ENCODE results near the gene ITSN1.
"Not testable (repeated sequence)": the region's sequence is repeated elsewhere in the genome, so short reads cannot be mapped to it uniquely, and the experiment has no call there.

The ITSN1 gene

GRCh38 chr21:33899199-33899598 is 256.9 kb downstream of the ITSN1 start:
- DNase-seq: no peak

GRCh38 chr21:33901412-33902288 is 259.3 kb downstream of the ITSN1 start:
- peak; percentile 91 for DNase-seq

GRCh38 chr21:33902349-33902748 is 260.0 kb downstream of the ITSN1 start:
- no peak for DNase-seq

GRCh38 chr21:33904041-33904440 is 261.7 kb downstream of the ITSN1 start:
- DNase-seq: no peak

GRCh38 chr21:33908760-33909159 is 266.5 kb downstream of the ITSN1 start:
- no peak for DNase-seq

- DNase-seq: no peak
Observed at GRCh38 chr21:33909756-33910155, 267.5 kb downstream of the ITSN1 start.

GRCh38 chr21:33914188-33914587 is 271.9 kb downstream of the ITSN1 start:
- no peak for DNase-seq

GRCh38 chr21:33915368-33916199 is 273.3 kb downstream of the ITSN1 start, which contains the start of gene ATP5PO:
TSS of gene ATP5PO (minus strand) at chr21:33915804. CDS start at chr21:33915763, 41 bp downstream.
- DNase-seq: peak; percentile 99

- DNase-seq: no peak
Observed at GRCh38 chr21:33916200-33916567, 273.9 kb downstream of the ITSN1 start.

GRCh38 chr21:33917421-33917820 is 275.1 kb downstream of the ITSN1 start:
- DNase-seq: no peak

GRCh38 chr21:33924079-33924765 is 281.9 kb downstream of the ITSN1 start:
- peak; percentile 86 for DNase-seq

- DNase-seq: no peak
Observed at GRCh38 chr21:33924766-33925100, 282.4 kb downstream of the ITSN1 start.

GRCh38 chr21:33926248-33926647 is 283.9 kb downstream of the ITSN1 start:
- DNase-seq: not testable (repeated sequence)

GRCh38 chr21:33931052-33931798 is 288.9 kb downstream of the ITSN1 start:
- DNase-seq: not testable (repeated sequence)

- no peak for DNase-seq
Observed at GRCh38 chr21:33931799-33932390, 289.6 kb downstream of the ITSN1 start.

- no peak for DNase-seq
Observed at GRCh38 chr21:33932731-33933130, 290.4 kb downstream of the ITSN1 start.

GRCh38 chr21:33936301-33937038 is 294.2 kb downstream of the ITSN1 start:
- no peak for DNase-seq

GRCh38 chr21:33937146-33937545 is 294.8 kb downstream of the ITSN1 start:
- no peak for DNase-seq

GRCh38 chr21:33937931-33938339 is 295.6 kb downstream of the ITSN1 start:
- no peak for DNase-seq

- DNase-seq: no peak
Observed at GRCh38 chr21:33938381-33938780, 296.1 kb downstream of the ITSN1 start.

GRCh38 chr21:33939226-33939625 is 296.9 kb downstream of the ITSN1 start:
- DNase-seq: no peak

Data from islet precursor cell (in vitro differentiated cells).